ENCODE results near the gene MFAP4.

MFAP4 gene

GRCh38 chr17:19333736-19334290 lies 53.2 kb downstream of the MFAP4 start:
- no peak for DNase-seq (ENCODE audit: low read depth)
